ENCODE data around the gene NDUFS7. TPM values are rescaled to one million over a fixed set of nuclear protein-coding genes. Genes with fewer than 3 reads are reported as not detected.

NDUFS7 gene
- total RNA-seq, 4 donors from 2014 or later: 124 to 191 (median 165) TPM

DNA sequence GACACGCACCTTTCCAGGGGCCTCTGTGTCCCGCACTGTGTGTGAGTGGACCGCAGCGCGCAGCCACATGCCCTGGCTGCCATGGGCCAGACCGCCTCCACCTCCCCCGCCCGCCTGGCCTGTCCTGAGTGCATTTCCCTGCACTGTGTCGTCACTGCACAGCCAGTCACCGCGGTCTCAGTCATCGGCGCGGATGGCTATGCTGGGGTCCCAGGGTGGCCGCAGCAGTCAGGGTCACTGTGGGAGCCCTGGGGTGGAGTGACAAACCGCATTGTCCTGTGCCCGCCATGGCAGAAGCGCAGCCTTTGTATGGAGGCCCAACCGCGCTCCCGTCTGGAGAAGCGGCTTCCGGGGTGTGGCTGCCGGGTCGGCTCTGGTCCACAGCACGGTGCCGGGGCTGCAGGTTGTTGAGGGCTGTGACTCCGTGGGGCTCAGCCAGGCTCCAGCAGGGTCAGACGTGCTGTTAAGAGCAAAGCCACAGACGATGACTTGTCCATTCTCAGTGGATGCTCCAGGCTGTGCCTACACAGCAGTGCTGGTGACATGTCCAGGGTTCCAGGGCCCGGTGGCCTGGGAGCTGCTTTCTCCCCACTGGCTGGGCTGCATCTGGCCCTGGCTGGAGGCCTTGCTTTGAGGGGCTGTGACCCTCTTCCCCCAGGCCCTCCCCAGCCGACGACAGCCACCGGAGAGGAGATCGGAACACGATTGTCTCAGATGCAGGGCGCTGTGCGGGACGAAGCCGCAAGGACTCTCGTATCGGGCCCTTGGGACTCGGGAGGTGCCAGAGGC, 6.3 kb upstream of the NDUFS7 start:
- no peak overlapping the region for H3K4me3 ChIP-seq
- H3K27me3 ChIP-seq: no peaks in the 10 kb centered on the region
- DNase-seq: no peak
- WGBS, 2 donors: 93 to 96% methylated on average over 3 to 10 of the region's 43 CpGs
- peaks cover 0 to 18% (median 9%) of the 10 kb centered on the region in 3 donors for H3K4me1 ChIP-seq
- no peak overlapping the region for H3K27ac ChIP-seq
- intact Hi-C loops (cut with DNase I): no loop called here
- no peaks in the 10 kb centered on the region for H3K9me3 ChIP-seq
- TF ChIP-seq, protein P1, sequence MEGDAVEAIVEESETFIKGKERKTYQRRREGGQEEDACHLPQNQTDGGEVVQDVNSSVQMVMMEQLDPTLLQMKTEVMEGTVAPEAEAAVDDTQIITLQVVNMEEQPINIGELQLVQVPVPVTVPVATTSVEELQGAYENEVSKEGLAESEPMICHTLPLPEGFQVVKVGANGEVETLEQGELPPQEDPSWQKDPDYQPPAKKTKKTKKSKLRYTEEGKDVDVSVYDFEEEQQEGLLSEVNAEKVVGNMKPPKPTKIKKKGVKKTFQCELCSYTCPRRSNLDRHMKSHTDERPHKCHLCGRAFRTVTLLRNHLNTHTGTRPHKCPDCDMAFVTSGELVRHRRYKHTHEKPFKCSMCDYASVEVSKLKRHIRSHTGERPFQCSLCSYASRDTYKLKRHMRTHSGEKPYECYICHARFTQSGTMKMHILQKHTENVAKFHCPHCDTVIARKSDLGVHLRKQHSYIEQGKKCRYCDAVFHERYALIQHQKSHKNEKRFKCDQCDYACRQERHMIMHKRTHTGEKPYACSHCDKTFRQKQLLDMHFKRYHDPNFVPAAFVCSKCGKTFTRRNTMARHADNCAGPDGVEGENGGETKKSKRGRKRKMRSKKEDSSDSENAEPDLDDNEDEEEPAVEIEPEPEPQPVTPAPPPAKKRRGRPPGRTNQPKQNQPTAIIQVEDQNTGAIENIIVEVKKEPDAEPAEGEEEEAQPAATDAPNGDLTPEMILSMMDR (IDR thresholded peaks at IDR 0.05): no peak
- no peak for TF ChIP-seq POLR2A (IDR thresholded peaks at IDR 0.05)
- H3K36me3 ChIP-seq: peaks cover 0 to 45% (median 8%) of the 10 kb centered on the region in 3 donors

DNA sequence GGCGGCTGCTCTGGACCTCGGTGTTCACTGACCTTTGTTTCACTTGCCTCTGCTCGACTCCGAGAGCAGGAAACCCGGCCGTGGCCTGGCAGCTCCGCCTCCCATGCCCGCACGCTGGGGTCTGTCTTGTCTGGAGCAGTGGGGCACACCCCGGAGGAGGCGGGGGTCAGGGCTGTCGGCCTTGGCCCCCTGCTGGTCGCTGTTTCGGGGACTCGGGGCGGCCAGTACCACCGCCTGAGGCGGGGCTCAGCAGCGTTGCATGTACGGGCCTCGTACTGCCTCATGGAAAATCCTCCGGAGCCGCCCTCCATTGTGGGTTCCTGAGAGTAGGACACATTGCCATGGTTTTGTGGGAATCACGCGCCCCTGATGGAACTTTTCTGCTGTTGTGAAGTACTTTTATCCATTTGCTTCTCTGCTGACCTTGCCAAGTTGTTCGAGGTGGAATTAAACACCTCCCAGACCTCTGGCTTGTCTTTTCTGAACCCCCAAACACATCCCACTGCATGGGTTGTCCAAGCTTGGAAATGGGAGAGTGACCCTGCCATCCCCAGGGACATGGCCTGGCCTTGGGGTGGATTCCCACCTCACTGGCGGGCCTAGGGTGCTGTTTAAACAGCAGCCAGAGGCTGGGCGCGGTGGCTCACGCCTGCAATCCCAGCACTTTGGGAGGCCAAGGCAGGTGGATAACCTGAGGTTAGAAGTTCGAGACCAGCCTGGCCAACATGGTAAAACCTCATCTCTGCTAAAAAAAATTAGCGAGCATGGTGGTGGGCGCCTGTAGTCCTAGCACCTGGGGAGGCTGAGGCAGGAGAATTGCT, 5.5 kb upstream of the NDUFS7 start:
- 63 to 85% methylated on average over 5 to 10 of the region's 33 CpGs for WGBS, 2 donors

DNA sequence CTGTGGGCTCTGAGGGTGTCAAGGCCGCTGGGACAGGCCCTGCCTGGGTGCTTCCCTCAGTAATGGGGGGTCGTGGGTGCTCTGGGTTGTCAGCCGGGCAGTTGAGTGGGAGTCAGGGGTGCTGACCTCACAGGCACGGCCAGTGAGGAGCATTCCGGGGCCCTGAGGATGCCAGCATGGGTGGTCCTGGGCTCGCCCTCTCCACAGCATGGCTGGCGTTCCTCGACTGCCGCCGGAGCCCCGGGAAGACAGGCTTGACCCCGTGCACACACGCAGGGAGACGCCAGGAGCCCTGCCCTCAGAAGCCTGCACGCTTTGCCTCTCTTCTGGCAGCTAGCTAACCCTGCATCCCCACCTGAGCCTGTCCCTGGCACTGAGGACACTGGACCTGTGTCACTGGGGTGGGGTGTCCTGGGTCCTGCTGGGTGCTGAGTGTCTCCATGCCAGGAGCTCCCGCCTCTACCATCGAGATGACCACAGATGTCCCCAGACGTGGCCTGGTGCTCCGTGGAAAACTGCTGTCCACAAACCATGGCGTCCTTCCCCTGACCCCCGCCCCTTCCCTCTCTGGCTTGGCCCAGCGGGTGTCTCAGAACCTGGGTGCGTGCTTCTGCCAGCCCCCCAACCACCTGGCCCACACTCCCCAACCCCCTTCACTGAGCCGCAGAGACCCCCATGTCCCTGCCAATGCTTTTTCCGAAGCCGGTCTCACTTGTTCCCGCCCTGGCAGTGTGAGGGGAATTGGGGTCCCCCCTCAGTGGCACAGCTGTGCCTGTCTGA, 4.4 kb upstream of the NDUFS7 start:
- Histone ChIP-seq H3K4me3 (no peak overlapping the region), H3K27ac (no peak overlapping the region), H3K4me1 (peaks cover 2 to 14% (median 2%) of the 10 kb centered on the region in 3 donors), H3K27me3 (no peaks in the 10 kb centered on the region), H3K9me3 (no peaks in the 10 kb centered on the region), H3K36me3 (peaks cover 0 to 25% (median 5%) of the 10 kb centered on the region in 3 donors)
- intact Hi-C loops (cut with DNase I): no loop called here
- no peak for DNase-seq
- 81 to 82% methylated on average over 10 to 16 of the region's 27 CpGs for WGBS, 2 donors
- TF ChIP-seq POLR2A (IDR thresholded peaks at IDR 0.05): no peak
- TF ChIP-seq, protein P1 (IDR thresholded peaks at IDR 0.05): no peak

More for the DNA sequence above, 5.5 kb upstream of the NDUFS7 start:
- Histone ChIP-seq H3K9me3 (no peaks in the 10 kb centered on the region), H3K27me3 (no peaks in the 10 kb centered on the region), H3K4me1 (peaks cover 0 to 18% (median 5%) of the 10 kb centered on the region in 3 donors), H3K4me3 (no peak overlapping the region), H3K36me3 (peaks cover 0 to 37% (median 6%) of the 10 kb centered on the region in 3 donors), H3K27ac (no peak overlapping the region)
- TF ChIP-seq, protein P1 (IDR thresholded peaks at IDR 0.05): no peak
- no peak for TF ChIP-seq POLR2A (IDR thresholded peaks at IDR 0.05)
- intact Hi-C loops (cut with DNase I): no loop called here
- DNase-seq: no peak

DNA sequence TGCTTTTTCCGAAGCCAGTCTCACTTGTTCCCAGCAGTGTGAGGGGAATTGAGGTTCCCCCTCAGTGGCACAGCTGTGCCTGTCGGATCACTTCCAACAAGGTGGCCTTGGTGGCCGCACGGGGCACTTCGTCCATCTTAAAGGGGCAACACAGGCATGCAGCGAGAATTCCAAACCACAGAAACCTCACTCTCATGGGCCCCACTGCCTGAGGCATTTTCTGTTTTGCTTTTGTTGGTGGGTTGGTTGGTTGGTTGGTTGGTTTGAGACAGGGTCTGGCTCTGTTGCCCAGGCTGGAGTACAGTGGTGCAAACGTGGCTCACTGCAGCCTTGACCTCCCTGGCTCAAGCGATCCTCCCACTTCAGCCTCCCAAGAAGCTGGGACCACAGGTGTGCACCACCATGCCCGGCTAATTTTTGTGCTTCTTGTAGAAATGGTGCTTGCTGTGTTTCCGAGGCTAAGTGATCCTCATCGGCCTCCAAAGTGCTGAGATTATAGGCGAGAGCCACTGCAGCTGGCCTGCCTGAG, 3.7 kb upstream of the NDUFS7 start:
- no peaks in the 10 kb centered on the region for H3K9me3 ChIP-seq
- H3K4me1 ChIP-seq: peaks cover 8 to 21% (median 9%) of the 10 kb centered on the region in 3 donors
- DNase-seq: no peak
- H3K36me3 ChIP-seq: peaks cover 0 to 19% (median 5%) of the 10 kb centered on the region in 3 donors
- no peaks in the 10 kb centered on the region for H3K27me3 ChIP-seq
- no peak for TF ChIP-seq POLR2A (IDR thresholded peaks at IDR 0.05)
- TF ChIP-seq, protein P1 (IDR thresholded peaks at IDR 0.05): no peak
- intact Hi-C loops (cut with DNase I): no loop called here
- 64 to 69% methylated on average over 9 to 11 of the region's 12 CpGs for WGBS, 2 donors
- no peak overlapping the region for H3K4me3 ChIP-seq
- H3K27ac ChIP-seq: no peak overlapping the region

Data from esophagus squamous epithelium (tissue), 5 donors.